B cell (primary cell): ENCODE measurements around the gene AKAP8. TPM values are rescaled to one million over a fixed set of nuclear protein-coding genes. Genes with fewer than 3 reads are reported as not detected.

ENCODE experiments used
- ATAC-seq: fragments of 200-7000 bp; cut with Tn5 transposase; one replicate; pipeline ENCODE4 v1.10.0; 2021; ENCODE audit warnings: low read depth, mild to moderate bottlenecking, moderate number of reproducible peaks, moderate library complexity
- CTCF ChIA-PET: fragments of 350-600 bp; sonication (Branson Sonifier 250); formaldehyde crosslinking; loops from one replicate; lab custom pipeline; 2021; ENCODE audit warnings: antibody characterized with exemption, inconsistent platforms; lab: Charles Lee
- POLR2A ChIA-PET: fragments of 350-600 bp; sonication (Branson Sonifier 250); formaldehyde crosslinking; loops from one replicate; lab custom pipeline; 2021; ENCODE audit warnings: antibody characterized with exemption; lab: Charles Lee
- DNase-seq: peaks from one replicate; pipeline ENCODE4 v3.0.0; 2013
- H2AFZ ChIP-seq: 2 replicates; pipeline ENCODE4 v1.6.1; 2012; ENCODE audit warnings: mild to moderate bottlenecking, low read depth, low read length; ENCODE audit not compliant: insufficient read depth, poor library complexity, severe bottlenecking
- H3K27ac ChIP-seq, 2 donors: 1 replicate in 1 of 2; 2 replicates in 1 of 2; pipeline ENCODE4 v1.5.1; 2012 to 2013; ENCODE audit warnings: low read length in 2 of 2, mild to moderate bottlenecking in 2 of 2, moderate library complexity in 1 of 2
- H3K27me3 ChIP-seq, 4 experiments: fragments of 200-600 bp in 1 of 4; sonication (generic) in 1 of 4; replicated peaks in 1 of 4; 1 replicate in 2 of 4; 2 replicates in 2 of 4; pipeline versions ENCODE4 v1.6.1 to v1.7.0; 2013 to 2016; ENCODE audit warnings: low read length in 3 of 4, mild to moderate bottlenecking in 2 of 4, mixed read lengths in 1 of 4, moderate library complexity in 1 of 4; ENCODE audit not compliant: insufficient read depth in 4 of 4, control insufficient read depth in 3 of 4; ENCODE audit errors: control extremely low read depth in 1 of 4
- H3K36me3 ChIP-seq, 2 experiments: replicated peaks in 1 of 2; 1 replicate in 1 of 2; 2 replicates in 1 of 2; pipeline versions ENCODE4 v1.6.1 to v1.7.1; 2013; ENCODE audit warnings: low read length in 1 of 2; ENCODE audit not compliant: insufficient read depth in 2 of 2, control insufficient read depth in 1 of 2; ENCODE audit errors: control extremely low read depth in 1 of 2, extremely low read depth in 1 of 2
- H3K4me1 ChIP-seq, 2 donors: fragments of 200-600 bp in 1 of 2; sonication (generic) in 1 of 2; 1 replicate in 1 of 2; 2 replicates in 1 of 2; pipeline versions ENCODE4 v1.5.1 to v1.6.1; 2013 to 2017; ENCODE audit warnings: low read length in 2 of 2; ENCODE audit not compliant: control insufficient read depth in 2 of 2, insufficient read depth in 2 of 2
- H3K4me2 ChIP-seq: replicated peaks from 2 replicates; pipeline ENCODE3; 2012; ENCODE audit warnings: mild to moderate bottlenecking, low read depth, low read length; ENCODE audit not compliant: poor library complexity, severe bottlenecking
- H3K4me3 ChIP-seq, 5 experiments: fragments of 200-600 bp in 1 of 5; sonication (generic) in 1 of 5; 1 replicate in 3 of 5; 2 replicates in 2 of 5; pipeline versions ENCODE4 v1.5.1 to v1.7.0; 2011 to 2016; ENCODE audit warnings: low read length in 4 of 5, mild to moderate bottlenecking in 4 of 5, low read depth in 2 of 5, control low read depth in 1 of 5, moderate library complexity in 1 of 5; ENCODE audit not compliant: insufficient read depth in 1 of 5; ENCODE audit errors: control extremely low read depth in 1 of 5, extremely low read depth in 1 of 5
- H3K79me2 ChIP-seq: fragments of 200-600 bp; sonication (generic); one replicate; pipeline ENCODE4 v1.6.0; 2016; ENCODE audit warnings: low read length; ENCODE audit not compliant: control insufficient read depth, insufficient read depth
- H3K9ac ChIP-seq: fragments of 200-600 bp; sonication (generic); 2 replicates; pipeline ENCODE4 v1.6.1; 2017; ENCODE audit warnings: mild to moderate bottlenecking, low read length, moderate library complexity
- H3K9me3 ChIP-seq, 3 donors: one replicate each; pipeline versions ENCODE4 v1.6.1 to v1.7.1; 2013; ENCODE audit warnings: low read length in 2 of 3; ENCODE audit not compliant: control insufficient read depth in 2 of 3, insufficient read depth in 1 of 3; ENCODE audit errors: control extremely low read depth in 1 of 3
- H4K20me1 ChIP-seq: 2 replicates; pipeline ENCODE4 v1.6.0; 2012; ENCODE audit warnings: mild to moderate bottlenecking, low read length; ENCODE audit not compliant: insufficient read depth, control insufficient read depth, poor library complexity, severe bottlenecking
- H3K27ac Mint-ChIP-seq: one replicate; pipeline ENCODE4 v1.8.0; 2021; ENCODE audit warnings: mixed read lengths
- H3K27me3 Mint-ChIP-seq: one replicate; pipeline ENCODE4 v1.8.0; 2021; ENCODE audit warnings: mixed read lengths
- H3K4me1 Mint-ChIP-seq: one replicate; pipeline ENCODE4 v1.8.0; 2021; ENCODE audit warnings: mixed read lengths
- H3K4me3 Mint-ChIP-seq: one replicate; pipeline ENCODE4 v1.8.0; 2021; ENCODE audit warnings: mixed read lengths
- H3K9me3 Mint-ChIP-seq: one replicate; pipeline ENCODE4 v1.8.0; 2022; ENCODE audit warnings: mixed read lengths; ENCODE audit not compliant: insufficient read depth
- CTCF ChIP-seq: fragments of 200-600 bp; IDR thresholded peaks from one replicate; pipeline ENCODE4 v1.8.0; 2022; ENCODE audit warnings: antibody characterized with exemption, mild to moderate bottlenecking
- EZH2 ChIP-seq: IDR thresholded peaks from 2 replicates; pipeline ENCODE4 v1.6.1; 2012; ENCODE audit warnings: borderline replicate concordance, low read depth, mild to moderate bottlenecking, moderate library complexity, low read length; ENCODE audit not compliant: insufficient read depth, poor library complexity, severe bottlenecking
- WGBS: methylation state at CpG from one replicate; pipeline ENCODE4 v1.1.5; 2013; ENCODE audit warnings: missing lambda C conversion rate; ENCODE audit not compliant: insufficient coverage; 5-methylcytosine and 5-hydroxymethylcytosine counted together
- intact Hi-C: fragments of 100-400 bp; cut with micrococcal nuclease; formaldehyde crosslinking; loops from one replicate; pipeline ENCODE4 v1.10.0; 2022
- polyA plus RNA-seq: library from polyadenylated mRNA; depleted of rRNA; stranded (reverse); fragments of >200 nt; gene quantifications from 2 replicates; pipeline ENCODE4 v1.2.3, GENCODE V29; 2012
- total RNA-seq, 2 donors: library from RNA; stranded (reverse); fragments of 120-200 nt in 1 of 2; gene quantifications; 1 replicate in 1 of 2; 2 replicates in 1 of 2; pipeline versions ENCODE4 v1.2.3 to v1.2.4, GENCODE V29; 2013 to 2022

AKAP8 gene
- total and polyA plus RNA-seq, 2 donors (not counting 1 experiment from before 2014, with no cell fraction given): 30.0 to 84.8 TPM

GRCh38 chr19:15372891-15373301 is 6.7 kb downstream of the AKAP8 start:
- Histone ChIP-seq H3K36me3 (peaks cover 2 to 69% of the 10 kb centered on the region in 2 experiments), H3K4me3 (no peak overlapping the region), H3K4me2 (no peak overlapping the region), H3K27ac (no peak overlapping the region), H3K9me3 (no peaks in the 10 kb centered on the region), H3K27me3 (no peaks in the 10 kb centered on the region), H3K4me1 (peaks cover 15 to 18% of the 10 kb centered on the region in 2 donors), H2AFZ (no peak overlapping the region), H3K9ac (no peak overlapping the region), H3K79me2 (peaks cover 98% of the 10 kb centered on the region), H4K20me1 (peaks cover 100% of the 10 kb centered on the region)
- intact Hi-C loops: no loop called here
- ATAC-seq (no peak), DNase-seq (no peak)
- Mint-ChIP-seq H3K4me3 (no peak overlapping the region), H3K27me3 (no peaks in the 10 kb centered on the region), H3K4me1 (peaks cover 17% of the 10 kb centered on the region), H3K27ac (no peak overlapping the region), H3K9me3 (no peaks in the 10 kb centered on the region)
- 98% methylated on average over 30 of the region's 30 CpGs for WGBS
- no peak for TF ChIP-seq EZH2
- no peak for TF ChIP-seq CTCF
- ChIA-PET POLR2A (no interaction called here), CTCF (no interaction called here)

- Histone ChIP-seq H3K27me3 (no peaks in the 10 kb centered on the region), H3K9ac (no peak overlapping the region), H3K79me2 (peaks cover 98% of the 10 kb centered on the region), H2AFZ (no peak overlapping the region), H3K4me1 (peaks cover 12 to 14% of the 10 kb centered on the region in 2 donors), H3K27ac (no peak overlapping the region), H3K4me3 (no peak overlapping the region), H4K20me1 (peaks cover 99% of the 10 kb centered on the region), H3K9me3 (no peaks in the 10 kb centered on the region), H3K36me3 (peaks cover 2 to 73% of the 10 kb centered on the region in 2 experiments), H3K4me2 (no peak overlapping the region)
- POLR2A ChIA-PET: no interaction called here
- peaks cover 13% of the 10 kb centered on the region for H3K4me1 Mint-ChIP-seq
- H3K27me3 Mint-ChIP-seq: no peaks in the 10 kb centered on the region
- intact Hi-C loops: no loop called here
- H3K4me3 Mint-ChIP-seq: no peak overlapping the region
- CTCF ChIA-PET: no interaction called here
- H3K27ac Mint-ChIP-seq: no peak overlapping the region
- TF ChIP-seq CTCF (no peak), EZH2 (no peak)
- H3K9me3 Mint-ChIP-seq: no peaks in the 10 kb centered on the region
- DNase-seq: no peak
- no peak for ATAC-seq
- WGBS: 92% methylated on average over 10 of the region's 14 CpGs
These were observed 7.1 kb downstream of the AKAP8 start for GRCh38 chr19:15372470-15372869.
